GM23338 (cell line): ENCODE results near the gene FSIP1. TPM values are rescaled to one million over a fixed set of nuclear protein-coding genes. Genes with fewer than 3 reads are reported as not detected.

Experiments used
- ATAC-seq: fragments of 200-7000 bp; cut with Tn5 transposase; 3 replicates; pipeline ENCODE4 v1.9.1; 2020
- DNase-seq: peaks from one replicate; pipeline ENCODE4 v3.0.0-alpha.2; 2015; ENCODE audit warnings: low spot score
- H2AFZ ChIP-seq: fragments of 200-600 bp; sonication (generic); 2 replicates; pipeline ENCODE4 v1.8.0; 2016; ENCODE audit warnings: antibody characterized with exemption, mild to moderate bottlenecking, moderate library complexity
- H3F3A ChIP-seq: fragments of 200-600 bp; sonication (generic); replicated peaks from 2 replicates; pipeline ENCODE4 v1.8.0; 2017; ENCODE audit warnings: antibody characterized with exemption, mixed run types, low read depth
- H3K27ac ChIP-seq: fragments of 200-600 bp; sonication (generic); 2 replicates; pipeline ENCODE4 v1.6.1; 2016; ENCODE audit warnings: low read depth
- H3K27me3 ChIP-seq: fragments of 200-600 bp; sonication (generic); 2 replicates; pipeline ENCODE4 v1.8.0; 2016; ENCODE audit warnings: mild to moderate bottlenecking, mixed run types, moderate library complexity; ENCODE audit not compliant: insufficient read depth
- H3K36me3 ChIP-seq: fragments of 200-600 bp; sonication (generic); 2 replicates; pipeline ENCODE4 v1.8.0; 2016; ENCODE audit warnings: mild to moderate bottlenecking; ENCODE audit not compliant: insufficient read depth
- H3K4me1 ChIP-seq: fragments of 200-600 bp; sonication (generic); 2 replicates; pipeline ENCODE4 v1.8.0; 2016; ENCODE audit warnings: mild to moderate bottlenecking, moderate library complexity; ENCODE audit not compliant: insufficient read depth
- H3K4me2 ChIP-seq: fragments of 200-600 bp; sonication (generic); 2 replicates; pipeline ENCODE4 v1.7.1; 2017; ENCODE audit warnings: mixed run types
- H3K4me3 ChIP-seq: fragments of 200-600 bp; sonication (generic); 2 replicates; pipeline ENCODE4 v1.6.1; 2016; ENCODE audit warnings: mixed run types
- H3K79me2 ChIP-seq: fragments of 200-600 bp; sonication (generic); replicated peaks from 2 replicates; pipeline ENCODE4 v1.8.0; 2017; ENCODE audit warnings: mild to moderate bottlenecking; ENCODE audit not compliant: insufficient read depth
- H3K9me2 ChIP-seq: fragments of 200-600 bp; sonication (generic); 2 replicates; pipeline ENCODE4 v1.8.0; 2017; ENCODE audit not compliant: insufficient read depth
- H4K20me1 ChIP-seq: fragments of 200-600 bp; sonication (generic); replicated peaks from 2 replicates; pipeline ENCODE4 v1.8.0; 2017; ENCODE audit warnings: mild to moderate bottlenecking; ENCODE audit not compliant: insufficient read depth
- H3K27ac Mint-ChIP-seq: 2 replicates; pipeline ENCODE4 v1.8.0; 2020; ENCODE audit warnings: inconsistent platforms, mild to moderate bottlenecking, moderate library complexity, mixed read lengths
- H3K27me3 Mint-ChIP-seq: 3 replicates; pipeline ENCODE4 v1.8.0; 2022; ENCODE audit warnings: low read depth, mild to moderate bottlenecking, moderate library complexity, mixed read lengths, inconsistent platforms; ENCODE audit not compliant: insufficient read depth, poor library complexity
- H3K36me3 Mint-ChIP-seq: 3 replicates; pipeline ENCODE4 v1.8.0; 2021; ENCODE audit warnings: low read depth, mild to moderate bottlenecking, inconsistent platforms, moderate library complexity, mixed read lengths
- H3K4me1 Mint-ChIP-seq: 3 replicates; pipeline ENCODE4 v1.8.0; 2020; ENCODE audit warnings: mild to moderate bottlenecking, inconsistent platforms, mixed read lengths
- H3K4me3 Mint-ChIP-seq: 3 replicates; pipeline ENCODE4 v1.8.0; 2021; ENCODE audit warnings: moderate library complexity, mild to moderate bottlenecking, inconsistent platforms, mixed read lengths
- H3K9me3 Mint-ChIP-seq: 3 replicates; pipeline ENCODE4 v1.8.0; 2020; ENCODE audit warnings: moderate library complexity, mild to moderate bottlenecking, inconsistent platforms, mixed read lengths
- EZH2 ChIP-seq: fragments of 200-600 bp; sonication (generic); IDR thresholded peaks from one replicate; pipeline ENCODE4 v1.8.0; 2017; ENCODE audit warnings: antibody characterized with exemption, mild to moderate bottlenecking, low read depth; ENCODE audit not compliant: unreplicated experiment
- NANOG ChIP-seq: IDR thresholded peaks from 2 replicates; pipeline ENCODE4 v1.6.1; 2016; ENCODE audit warnings: antibody characterized with exemption, borderline replicate concordance
- REST ChIP-seq: IDR thresholded peaks from one replicate; pipeline ENCODE4 v1.6.1; 2018; ENCODE audit warnings: antibody characterized with exemption; ENCODE audit not compliant: unreplicated experiment
- ZNF114 ChIP-seq: fragments of 250-450 bp; sonication (Bioruptor Pico); IDR thresholded peaks from 2 replicates; pipeline ENCODE4 v1.5.0; 2020; ENCODE audit warnings: mild to moderate bottlenecking, moderate library complexity
- ZNF462 ChIP-seq: fragments of 250-450 bp; sonication (Bioruptor Pico); IDR thresholded peaks from 2 replicates; pipeline ENCODE4 v1.5.0; 2020; ENCODE audit warnings: mild to moderate bottlenecking, moderate library complexity
- polyA plus RNA-seq: library from polyadenylated mRNA; unstranded; fragments of >200 nt; fragmentation: Nextera tagmentation; extraction: Ambion mirVana; gene quantifications from 2 replicates; pipeline ENCODE4 v1.2.1, GENCODE V29; 2016
- total RNA-seq: library from RNA; depleted of rRNA; stranded (reverse); fragments of >200 nt; shearing (Covaris generic); gene quantifications from 2 replicates; pipeline ENCODE4 v1.2.3, GENCODE V29; 2014

Gene FSIP1
- total and polyA plus RNA-seq, 2 experiments from 2014 or later: 0.92 to 2.1 TPM

GRCh38 chr15:39598186-39598850 lies 184.3 kb downstream of the FSIP1 start:
- H3K27ac ChIP-seq: no peak overlapping the region

More at GRCh38 chr15:39598186-39598850, 184.3 kb downstream of the FSIP1 start:
- Histone ChIP-seq H3K4me3 (no peak overlapping the region), H2AFZ (no peak overlapping the region), H3K4me1 (no peaks in the 10 kb centered on the region), H3K79me2 (no peaks in the 10 kb centered on the region), H4K20me1 (no peaks in the 10 kb centered on the region), H3K9me2 (no peaks in the 10 kb centered on the region), H3K4me2 (no peak overlapping the region), H3K27me3 (no peaks in the 10 kb centered on the region), H3K36me3 (peaks cover 33% of the 10 kb centered on the region), H3F3A (no peaks in the 10 kb centered on the region)
- Mint-ChIP-seq H3K4me3 (no peak overlapping the region), H3K36me3 (peaks cover 30% of the 10 kb centered on the region), H3K27me3 (no peaks in the 10 kb centered on the region), H3K4me1 (peaks cover 11% of the 10 kb centered on the region; the same call in 2 of the 3 replicates), H3K27ac (no peak overlapping the region), H3K9me3 (no peaks in the 10 kb centered on the region)
- TF ChIP-seq ZNF462 (CRISPR knock-in tag) (no peak), NANOG (no peak), ZNF114 (CRISPR knock-in tag) (no peak), REST (no peak), EZH2 (no peak)
- DNase-seq (no peak), ATAC-seq (no peak)
